Uterus (tissue), 4 donors: Measurements from ENCODE around the gene CLCA2. TPM values are rescaled to one million over a fixed set of nuclear protein-coding genes. Genes with fewer than 3 reads are reported as not detected.
"Not testable (repeated sequence)": the region's sequence is repeated elsewhere in the genome, so short reads cannot be mapped to it uniquely, and the experiment has no call there.

Experiments used
- DNase-seq, 2 donors: peaks; one replicate each; pipeline ENCODE4 v3.0.0-alpha.2; 2019 to 2020
- H3K27ac ChIP-seq, 2 donors: fragments of 200-600 bp; sonication (generic); 1 replicate in 1 of 2; 2 replicates in 1 of 2; pipeline ENCODE4 v1.5.1; 2016 to 2018
- H3K27me3 ChIP-seq, 2 donors: fragments of 200-600 bp; sonication (generic); one replicate each; pipeline ENCODE4 v1.5.1; 2018 to 2019; ENCODE audit warnings: control low read depth in 1 of 2
- H3K36me3 ChIP-seq, 2 donors: fragments of 200-600 bp; sonication (generic); one replicate each; pipeline ENCODE4 v1.5.1; 2019; ENCODE audit warnings: control low read depth in 1 of 2
- H3K4me1 ChIP-seq, 2 donors: fragments of 200-600 bp; sonication (generic); one replicate each; pipeline ENCODE4 v1.5.1; 2018 to 2019; ENCODE audit warnings: control low read depth in 1 of 2
- H3K4me3 ChIP-seq, 2 donors: fragments of 200-600 bp; sonication (generic); 1 replicate in 1 of 2; 2 replicates in 1 of 2; pipeline ENCODE4 v1.5.1; 2018 to 2019; ENCODE audit warnings: mild to moderate bottlenecking in 1 of 2
- H3K9me3 ChIP-seq, 2 donors: fragments of 200-600 bp; sonication (generic); one replicate each; pipeline ENCODE4 v1.5.1; 2019; ENCODE audit warnings: control low read depth in 1 of 2
- POLR2A ChIP-seq, 2 donors: fragments of 450-650 bp; IDR thresholded peaks; one replicate each; pipeline ENCODE4 v1.6.1; 2016; ENCODE audit warnings: antibody characterized with exemption in 2 of 2, mild to moderate bottlenecking in 1 of 2, moderate library complexity in 1 of 2
- intact Hi-C: fragments of 100-400 bp; cut with DNase I; formaldehyde crosslinking; loops from one replicate; pipeline ENCODE4 v1.15.1; 2023; ENCODE audit warnings: low total_unique reads
- total RNA-seq, 4 donors: library from RNA; depleted of rRNA in 3 of 4; stranded (reverse); fragments of >200 nt in 3 of 4; gene quantifications; one replicate each; pipeline versions ENCODE4 v1.1.0 to v1.2.4, GENCODE V29; 2014 to 2023
- TF ChIP-seq, protein P1 (sequence below), 4 experiments: fragments of 200-600 bp in 2 of 4; fragments of 450-650 bp in 2 of 4; sonication (generic) in 2 of 4; IDR thresholded peaks; one replicate each; pipeline ENCODE4 v1.5.1; 2016 to 2019; ENCODE audit warnings: antibody characterized with exemption in 4 of 4, mild to moderate bottlenecking in 2 of 4, moderate library complexity in 1 of 4
- donor health status: DM: yes; HTN: yes; CAD: no.

The CLCA2 gene
- total RNA-seq, 4 donors from 2014 or later = not detected

DNA sequence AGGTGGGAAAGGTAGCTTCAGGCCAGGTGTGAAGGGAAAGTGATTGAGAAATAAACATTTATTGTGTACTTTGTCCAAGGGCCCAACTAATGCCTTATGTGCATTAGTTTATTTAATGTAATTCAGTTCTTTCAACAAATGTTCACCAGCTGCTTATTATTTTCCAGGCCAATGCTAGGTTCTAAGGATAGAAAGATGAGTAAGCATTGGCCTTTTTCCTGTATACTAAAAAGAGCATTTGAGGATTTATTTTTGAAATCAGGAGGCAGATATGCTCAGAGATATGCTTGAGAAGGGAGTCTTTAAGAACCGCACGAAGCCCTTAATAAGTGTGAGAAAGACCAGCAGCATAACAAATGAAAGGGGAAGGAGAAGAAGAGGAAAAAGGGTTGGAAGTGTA is 76.7 kb downstream of the CLCA2 start:
- Histone ChIP-seq H3K9me3 (no peaks in the 10 kb centered on the region), H3K4me3 (no peak overlapping the region), H3K36me3 (no peaks in the 10 kb centered on the region), H3K4me1 (no peaks in the 10 kb centered on the region), H3K27ac (peak overlapping the region; percentile 90 to 93), H3K27me3 (no peaks in the 10 kb centered on the region)
- TF ChIP-seq POLR2A (IDR thresholded peaks at IDR 0.05) = no peak
- TF ChIP-seq, protein P1, sequence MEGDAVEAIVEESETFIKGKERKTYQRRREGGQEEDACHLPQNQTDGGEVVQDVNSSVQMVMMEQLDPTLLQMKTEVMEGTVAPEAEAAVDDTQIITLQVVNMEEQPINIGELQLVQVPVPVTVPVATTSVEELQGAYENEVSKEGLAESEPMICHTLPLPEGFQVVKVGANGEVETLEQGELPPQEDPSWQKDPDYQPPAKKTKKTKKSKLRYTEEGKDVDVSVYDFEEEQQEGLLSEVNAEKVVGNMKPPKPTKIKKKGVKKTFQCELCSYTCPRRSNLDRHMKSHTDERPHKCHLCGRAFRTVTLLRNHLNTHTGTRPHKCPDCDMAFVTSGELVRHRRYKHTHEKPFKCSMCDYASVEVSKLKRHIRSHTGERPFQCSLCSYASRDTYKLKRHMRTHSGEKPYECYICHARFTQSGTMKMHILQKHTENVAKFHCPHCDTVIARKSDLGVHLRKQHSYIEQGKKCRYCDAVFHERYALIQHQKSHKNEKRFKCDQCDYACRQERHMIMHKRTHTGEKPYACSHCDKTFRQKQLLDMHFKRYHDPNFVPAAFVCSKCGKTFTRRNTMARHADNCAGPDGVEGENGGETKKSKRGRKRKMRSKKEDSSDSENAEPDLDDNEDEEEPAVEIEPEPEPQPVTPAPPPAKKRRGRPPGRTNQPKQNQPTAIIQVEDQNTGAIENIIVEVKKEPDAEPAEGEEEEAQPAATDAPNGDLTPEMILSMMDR (IDR thresholded peaks at IDR 0.05) = no peak
- intact Hi-C loops = loop anchor here (10.0 kb wide), 1 partner anchor 106 kb away; the partner anchor contains the start of gene ODF2L
- DNase-seq = no peak

DNA sequence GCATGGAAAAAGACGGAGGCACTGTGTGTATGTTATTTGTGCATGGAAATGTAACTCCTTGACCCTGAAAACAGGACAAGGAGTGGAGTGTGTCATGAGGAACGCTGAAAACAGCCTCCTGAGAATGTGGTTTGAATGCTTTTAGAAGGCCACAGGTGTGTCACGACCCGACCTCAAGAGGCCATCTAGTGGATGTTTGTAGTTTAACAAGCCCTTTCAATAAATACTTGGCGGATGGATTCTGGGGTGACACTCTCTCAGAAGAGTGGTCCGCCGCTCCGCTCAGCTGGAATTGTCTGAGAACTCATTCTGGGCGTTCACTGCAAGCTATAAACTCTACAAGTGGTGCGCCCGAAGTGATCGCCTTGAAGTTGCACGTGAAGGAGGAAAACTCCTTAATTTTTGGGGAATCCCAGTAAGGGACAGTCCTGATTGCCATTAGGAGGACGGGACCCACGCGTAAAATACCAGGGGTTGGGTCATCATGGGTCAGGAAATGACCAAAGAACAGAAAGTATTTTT is 78.2 kb downstream of the CLCA2 start:
- TF ChIP-seq, protein P1 (IDR thresholded peaks at IDR 0.05) = peak in 3 of 4 experiments; percentile 8 to 24 (median 22)
- H3K36me3 ChIP-seq, H3K27me3 ChIP-seq, H3K9me3 ChIP-seq, H3K4me1 ChIP-seq, H3K4me3 ChIP-seq: not testable (repeated sequence)
- intact Hi-C loops = loop anchor here (10.0 kb wide), 1 partner anchor 107 kb away; the partner anchor contains the start of gene ODF2L
- DNase-seq = peak in 1 of 2 donors; percentile 36
- peak overlapping the region; percentile 90 to 93 for H3K27ac ChIP-seq

DNA sequence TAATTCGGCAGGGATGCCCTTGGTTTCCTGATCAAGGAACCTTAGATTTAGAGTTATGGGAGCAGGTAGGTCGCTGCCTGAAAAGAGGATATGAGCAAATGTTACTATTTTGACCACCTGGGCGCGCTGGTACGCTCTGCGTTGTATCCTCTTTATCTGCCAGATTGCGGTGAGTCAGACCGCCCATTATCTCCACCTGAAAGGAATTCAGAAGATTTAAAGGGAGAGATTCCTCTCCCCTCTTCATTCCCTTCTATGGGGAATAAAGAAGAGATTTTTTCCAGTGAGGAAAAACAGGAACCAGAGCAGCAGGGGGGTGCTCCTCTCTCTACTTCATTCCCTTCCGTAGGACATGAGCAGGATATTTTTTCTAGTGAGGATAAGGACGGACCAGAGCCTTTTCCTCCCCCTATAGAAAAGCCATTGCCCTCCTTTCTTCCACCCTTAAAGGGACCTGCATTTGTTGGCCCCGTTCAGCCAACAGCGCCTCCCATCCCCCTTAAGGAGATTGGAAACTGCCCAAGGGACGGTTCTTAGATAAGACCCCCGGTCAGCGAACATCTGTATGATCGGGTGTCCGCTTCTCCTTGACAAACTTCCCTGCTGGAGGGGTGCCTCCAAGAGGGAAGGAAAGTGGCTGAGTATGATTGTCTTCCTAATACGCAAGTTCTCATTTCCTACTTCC is 78.9 kb downstream of the CLCA2 start:
- Histone ChIP-seq H3K27me3 (no peaks in the 10 kb centered on the region), H3K4me3 (peak overlapping the region in 1 of 2 donors; percentile 24), H3K4me1 (no peaks in the 10 kb centered on the region), H3K9me3 (no peaks in the 10 kb centered on the region), H3K36me3 (no peaks in the 10 kb centered on the region), H3K27ac (peak overlapping the region; percentile 90 to 93)
- intact Hi-C loops = loop anchor here (10.0 kb wide), 1 partner anchor 108 kb away; the partner anchor contains the start of gene ODF2L
- DNase-seq = peak; percentile 63 to 82
- TF ChIP-seq, protein P1 (IDR thresholded peaks at IDR 0.05) = peak in 1 of 4 experiments; percentile 11
- TF ChIP-seq POLR2A (IDR thresholded peaks at IDR 0.05) = peak in 1 of 2 donors; percentile 13

DNA sequence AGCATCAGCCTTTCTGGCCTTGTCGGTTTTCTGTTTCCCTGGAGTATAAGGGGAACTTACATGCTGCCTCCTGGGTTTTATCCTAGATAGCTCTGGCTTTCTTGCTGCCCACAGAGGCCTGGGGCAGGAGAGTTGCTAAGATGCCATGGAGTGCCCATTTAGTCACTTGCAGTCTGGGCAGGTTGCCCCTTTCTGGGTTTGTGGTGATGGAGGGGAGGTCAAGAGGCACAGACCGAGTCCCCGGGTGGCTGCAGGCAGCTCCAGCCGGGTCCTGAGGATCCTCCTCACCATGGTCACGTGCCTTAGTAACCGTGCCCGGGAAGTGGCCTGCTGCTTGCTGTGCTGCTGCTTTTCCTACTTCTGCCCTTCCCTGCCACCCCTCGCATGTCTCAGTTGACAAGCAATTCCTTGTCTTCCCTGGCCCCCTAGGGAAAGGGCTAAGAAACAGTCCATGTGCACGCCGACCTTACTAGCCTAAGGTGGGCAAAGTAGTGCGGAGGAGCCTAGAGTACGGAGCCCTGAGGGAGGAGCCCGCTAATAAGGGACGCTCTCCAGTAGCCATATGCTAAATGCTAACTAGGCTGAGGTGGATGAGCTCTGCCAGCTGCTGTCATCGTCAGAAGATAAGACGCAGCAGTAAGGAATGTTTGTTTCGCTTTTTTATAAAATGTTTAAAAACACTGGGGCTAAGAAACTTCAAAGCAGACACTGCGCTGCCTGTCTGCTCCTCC is 79.6 kb downstream of the CLCA2 start:
- intact Hi-C loops = loop anchor here (10.0 kb wide), 1 partner anchor 109 kb away; the partner anchor contains the start of gene ODF2L
- no peaks in the 10 kb centered on the region for H3K36me3 ChIP-seq
- peak; percentile 52 to 72 for DNase-seq
- peak overlapping the region in 1 of 2 donors; percentile 24 for H3K4me3 ChIP-seq
- peak overlapping the region; percentile 90 to 93 for H3K27ac ChIP-seq
- peak in 1 of 2 donors; percentile 20 for TF ChIP-seq POLR2A (IDR thresholded peaks at IDR 0.05)
- TF ChIP-seq, protein P1 (IDR thresholded peaks at IDR 0.05) = no peak
- H3K9me3 ChIP-seq = no peaks in the 10 kb centered on the region
- H3K27me3 ChIP-seq = no peaks in the 10 kb centered on the region
- no peaks in the 10 kb centered on the region for H3K4me1 ChIP-seq
